Measurements from ENCODE around the gene LRMDA. TPM values are rescaled to one million over a fixed set of nuclear protein-coding genes. Genes with fewer than 3 reads are reported as not detected.

LRMDA gene
- total RNA-seq, 1 experiment from 2014 or later: 4.8 TPM

GRCh38 chr10:76357726-76358415 lies 926.4 kb downstream of the LRMDA start:
- ATAC-seq (no peak), DNase-seq (ENCODE audit: low read depth, low spot score) (no peak)
- H2AFZ ChIP-seq (ENCODE audit: low read depth, low read length, poor library complexity, severe bottlenecking): no peak overlapping the region
- H3K4me3 ChIP-seq (replicated peaks in 1 of 2; ENCODE audit: low read depth in 1 of 2, low read length in 2 of 2): no peak overlapping the region
- ChIA-PET CTCF (no interaction called here), POLR2A (no interaction called here), RAD21 (ENCODE audit: low non-redundant PET in 1 of 2, low total read pairs in 2 of 2, uncharacterized antibody in 2 of 2, unreplicated experiment in 2 of 2) (no interaction called here)
- H3K36me3 ChIP-seq (ENCODE audit: control insufficient read depth in 1 of 2, insufficient read depth in 2 of 2, low read length in 2 of 2): no peaks in the 10 kb centered on the region
- BruUV-seq (replicated peaks): no TSS peak
- no peak overlapping the region for H3K9ac ChIP-seq (ENCODE audit: low read length)
- peaks cover 0 to under 1% of the 10 kb centered on the region in 2 experiments; a peak in 1 of 4 replicates for H3K4me1 ChIP-seq (ENCODE audit: control insufficient read depth in 1 of 2, insufficient read depth in 2 of 2, low read length in 2 of 2)
- H3K9me2 ChIP-seq (ENCODE audit: insufficient read depth): no peaks in the 10 kb centered on the region
- no peak overlapping the region for H3K4me2 ChIP-seq (ENCODE audit: low read length)
- H3K79me2 ChIP-seq (ENCODE audit: insufficient read depth, low read length): no peaks in the 10 kb centered on the region
- H3K27ac ChIP-seq (ENCODE audit: low read depth, low read length): no peak overlapping the region
- no peaks in the 10 kb centered on the region for H4K20me1 ChIP-seq (ENCODE audit: insufficient read depth)
- intact Hi-C loops (cut with micrococcal nuclease): no loop called here
- H3K27me3 ChIP-seq (ENCODE audit: insufficient read depth, low read length): peaks cover 6% of the 10 kb centered on the region; the same call in 1 of the 2 replicates
- TF ChIP-seq POLR2AphosphoS5 (IDR thresholded peaks at IDR 0.05; ENCODE audit: low read depth, low read length): no peak
- no peak for TF ChIP-seq JUND (IDR thresholded peaks at IDR 0.05)
- no peak for TF ChIP-seq SIN3A (IDR thresholded peaks at IDR 0.05; ENCODE audit: low read depth)
- TF ChIP-seq REST (IDR thresholded peaks at IDR 0.05; ENCODE audit: low read depth): no peak
- no peak for TF ChIP-seq TCF7L2 (IDR thresholded peaks at IDR 0.05; ENCODE audit: borderline replicate concordance, extremely low read depth, insufficient read depth, insufficient read length)
- no peak for TF ChIP-seq FOSL1 (IDR thresholded peaks at IDR 0.05; ENCODE audit: low read depth)
- TF ChIP-seq ZFX (IDR thresholded peaks at IDR 0.05): no peak
- no peak for TF ChIP-seq ATF3 (IDR thresholded peaks at IDR 0.05)
- no peak for TF ChIP-seq EZH2 (IDR thresholded peaks at IDR 0.05)
- TF ChIP-seq POLR2A (IDR thresholded peaks at IDR 0.05; ENCODE audit: borderline replicate concordance, extremely low read depth, insufficient read depth, insufficient read length): no peak
- TF ChIP-seq CTCF (IDR thresholded peaks at IDR 0.05 in 2 of 3, conservative IDR thresholded peaks at IDR 0.05 in 1 of 3; ENCODE audit: borderline replicate concordance in 1 of 3, insufficient read depth in 1 of 3, low read depth in 2 of 3, low read length in 2 of 3): no peak
- H3K9me3 ChIP-seq (ENCODE audit: control insufficient read depth in 1 of 2, insufficient read depth in 1 of 2, low read depth in 1 of 2, low read length in 2 of 2): no peaks in the 10 kb centered on the region

Data from HCT116 (cell line).